Lung (tissue), 12 donors: Measurements from ENCODE around the gene ACER3. TPM values are rescaled to one million over a fixed set of nuclear protein-coding genes. Genes with fewer than 3 reads are reported as not detected.

ENCODE experiments used
- ATAC-seq: fragments of 200-7000 bp; cut with Tn5 transposase; one replicate; pipeline ENCODE4 v1.9.1; 2020; ENCODE audit warnings: moderate number of reproducible peaks; ENCODE audit not compliant: insufficient read depth, low FRiP score
- DNase-seq, 3 donors: peaks; one replicate each; pipeline ENCODE4 v3.0.0-alpha.2; 2013 to 2017
- H3K27ac ChIP-seq, 2 donors: one replicate each; pipeline ENCODE4 v1.5.1; 2013; ENCODE audit warnings: mild to moderate bottlenecking in 2 of 2, moderate library complexity in 2 of 2, control low read depth in 1 of 2, inconsistent platforms in 1 of 2, low read depth in 1 of 2, low read length in 1 of 2
- H3K27me3 ChIP-seq, 3 donors: one replicate each; pipeline ENCODE4 v1.5.1; 2013; ENCODE audit warnings: low read length in 2 of 3; ENCODE audit not compliant: control insufficient read depth in 3 of 3, insufficient read depth in 3 of 3
- H3K36me3 ChIP-seq, 4 donors: one replicate each; pipeline ENCODE4 v1.5.1; 2013; ENCODE audit warnings: low read length in 4 of 4, mild to moderate bottlenecking in 1 of 4, moderate library complexity in 1 of 4; ENCODE audit not compliant: control insufficient read depth in 4 of 4, insufficient read depth in 4 of 4
- H3K4me1 ChIP-seq, 5 donors: one replicate each; pipeline ENCODE4 v1.5.1; 2013; ENCODE audit warnings: low read length in 5 of 5, mild to moderate bottlenecking in 2 of 5, moderate library complexity in 1 of 5; ENCODE audit not compliant: control insufficient read depth in 5 of 5, insufficient read depth in 5 of 5
- H3K4me3 ChIP-seq: one replicate; pipeline ENCODE4 v1.5.1; 2013; ENCODE audit warnings: mild to moderate bottlenecking, control low read depth, moderate library complexity
- H3K9ac ChIP-seq, 2 donors: one replicate each; pipeline ENCODE4 v1.5.1; 2013; ENCODE audit warnings: low read length in 2 of 2, control low read depth in 1 of 2; ENCODE audit not compliant: insufficient read depth in 1 of 2
- H3K9me3 ChIP-seq, 4 donors: one replicate each; pipeline ENCODE4 v1.5.1; 2013; ENCODE audit warnings: low read length in 3 of 4, mild to moderate bottlenecking in 1 of 4, moderate library complexity in 1 of 4; ENCODE audit not compliant: control insufficient read depth in 4 of 4, insufficient read depth in 3 of 4
- WGBS, 2 donors: extraction: QIAGEN DNeasy Blood & Tissue Kit; methylation state at CpG; one replicate each; pipeline ENCODE4 v1.1.7; 2013; 5-methylcytosine and 5-hydroxymethylcytosine counted together
- polyA plus RNA-seq, 2 donors: library from polyadenylated mRNA; stranded (reverse); fragments of 200-250 nt; gene quantifications; one replicate each; pipeline ENCODE4 v1.2.1, GENCODE V29; 2013
- total RNA-seq, 2 donors: library from RNA; depleted of rRNA in 1 of 2; stranded (reverse); fragments of >200 nt in 1 of 2; gene quantifications; one replicate each; pipeline ENCODE4 v1.2.1, GENCODE V29; 2014 to 2021
- TF ChIP-seq, protein P1 (sequence below): IDR thresholded peaks from 2 replicates; pipeline ENCODE4 v1.5.1; 2012; ENCODE audit warnings: mild to moderate bottlenecking; ENCODE audit errors: control extremely low read depth, extremely low read depth
- donor health status: control.
- donor health status: control.
- donor health status: Bipolar disorder and iron deficiency.
- donor health status: healthy.
- donor health status: DM: yes; HTN: yes; CAD: no.

The ACER3 gene
- total and polyA plus RNA-seq, 4 donors = 7.9 to 37.0 (median 12.7) TPM

DNA sequence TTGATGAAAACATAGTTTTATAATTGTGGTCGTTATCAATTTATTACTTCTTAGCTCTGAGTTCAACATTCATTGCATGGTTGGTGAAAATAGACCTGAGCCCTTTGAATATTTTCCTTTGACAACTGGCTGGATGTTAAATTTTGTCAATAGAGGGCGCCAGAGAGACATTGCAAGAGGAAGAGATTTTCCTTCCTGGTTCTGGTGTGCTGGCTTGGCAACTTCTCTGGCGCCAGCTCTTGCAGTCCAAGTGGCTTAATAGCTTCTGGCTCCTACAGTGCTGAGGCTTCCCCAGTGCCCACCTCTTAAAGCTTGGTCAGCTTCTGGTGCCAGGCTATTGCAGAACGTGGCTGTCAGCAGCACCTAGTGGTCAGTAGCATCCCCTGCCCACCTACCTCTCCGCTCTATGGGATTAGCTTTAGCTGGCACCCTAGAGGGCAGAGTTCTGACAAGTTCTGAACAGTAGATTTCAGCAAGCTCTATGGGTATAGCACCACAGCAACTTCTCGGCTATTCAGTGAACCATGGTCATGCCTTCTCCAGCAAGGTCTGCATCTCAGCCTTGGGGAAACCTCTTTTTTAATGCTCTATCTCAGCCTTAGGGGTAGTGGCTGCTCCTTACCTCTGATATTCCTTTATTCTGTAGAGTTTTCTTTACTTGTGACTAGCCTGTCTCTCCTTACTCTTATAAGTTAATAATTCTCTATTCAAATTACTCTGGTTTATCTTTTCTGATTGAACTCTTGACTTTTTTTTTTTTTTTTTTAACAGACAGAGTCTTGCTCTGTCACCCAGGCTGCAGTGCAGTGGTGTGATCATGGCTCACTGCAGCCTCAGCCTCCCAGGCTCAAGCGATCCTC, 59.4 kb downstream of the ACER3 start:
- TF ChIP-seq, protein P1, sequence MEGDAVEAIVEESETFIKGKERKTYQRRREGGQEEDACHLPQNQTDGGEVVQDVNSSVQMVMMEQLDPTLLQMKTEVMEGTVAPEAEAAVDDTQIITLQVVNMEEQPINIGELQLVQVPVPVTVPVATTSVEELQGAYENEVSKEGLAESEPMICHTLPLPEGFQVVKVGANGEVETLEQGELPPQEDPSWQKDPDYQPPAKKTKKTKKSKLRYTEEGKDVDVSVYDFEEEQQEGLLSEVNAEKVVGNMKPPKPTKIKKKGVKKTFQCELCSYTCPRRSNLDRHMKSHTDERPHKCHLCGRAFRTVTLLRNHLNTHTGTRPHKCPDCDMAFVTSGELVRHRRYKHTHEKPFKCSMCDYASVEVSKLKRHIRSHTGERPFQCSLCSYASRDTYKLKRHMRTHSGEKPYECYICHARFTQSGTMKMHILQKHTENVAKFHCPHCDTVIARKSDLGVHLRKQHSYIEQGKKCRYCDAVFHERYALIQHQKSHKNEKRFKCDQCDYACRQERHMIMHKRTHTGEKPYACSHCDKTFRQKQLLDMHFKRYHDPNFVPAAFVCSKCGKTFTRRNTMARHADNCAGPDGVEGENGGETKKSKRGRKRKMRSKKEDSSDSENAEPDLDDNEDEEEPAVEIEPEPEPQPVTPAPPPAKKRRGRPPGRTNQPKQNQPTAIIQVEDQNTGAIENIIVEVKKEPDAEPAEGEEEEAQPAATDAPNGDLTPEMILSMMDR = peak; percentile 84
- no peaks in the 10 kb centered on the region for H3K27me3 ChIP-seq
- DNase-seq (peak; percentile 76 to 92 (median 90)), ATAC-seq (peak; percentile 85)
- H3K27ac ChIP-seq = no peak overlapping the region
- no peaks in the 10 kb centered on the region for H3K36me3 ChIP-seq
- peak overlapping the region in 1 of 2 donors; percentile 39 for H3K9ac ChIP-seq
- no peak overlapping the region for H3K4me3 ChIP-seq
- WGBS, 2 donors = 37 to 42% methylated on average over 7 of the region's 7 CpGs
- no peaks in the 10 kb centered on the region for H3K9me3 ChIP-seq
- H3K4me1 ChIP-seq = peaks cover 0 to 3% (median 2%) of the 10 kb centered on the region in 5 donors

DNA sequence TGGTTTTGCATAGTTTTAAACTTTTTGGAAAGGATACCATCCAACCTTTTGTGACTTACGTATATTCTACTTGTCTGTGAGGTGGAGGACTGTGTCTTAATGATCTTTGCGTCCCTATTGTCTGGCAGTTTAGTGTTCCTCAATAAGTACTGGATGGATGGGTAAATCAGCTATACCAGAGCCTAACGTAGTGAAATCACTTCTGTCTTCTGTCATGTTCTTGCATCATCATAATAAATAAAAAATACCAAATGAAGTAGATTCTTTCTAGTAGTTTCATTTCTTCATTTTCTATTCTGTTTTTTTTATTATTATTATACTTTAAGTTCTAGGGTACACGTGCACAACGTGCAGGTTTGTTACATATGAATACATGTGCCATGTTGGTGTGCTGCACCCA, 66.4 kb downstream of the ACER3 start:
- no peaks in the 10 kb centered on the region for H3K27me3 ChIP-seq
- H3K4me3 ChIP-seq = no peak overlapping the region
- no peaks in the 10 kb centered on the region for H3K4me1 ChIP-seq
- ATAC-seq (no peak), DNase-seq (no peak)
- TF ChIP-seq, protein P1 = no peak
- H3K36me3 ChIP-seq = peaks cover 0 to 3% (median 0%) of the 10 kb centered on the region in 4 donors
- WGBS, 2 donors = 85 to 91% methylated on average over 5 of the region's 5 CpGs
- H3K9ac ChIP-seq = no peak overlapping the region
- no peaks in the 10 kb centered on the region for H3K9me3 ChIP-seq
- H3K27ac ChIP-seq = no peak overlapping the region

DNA sequence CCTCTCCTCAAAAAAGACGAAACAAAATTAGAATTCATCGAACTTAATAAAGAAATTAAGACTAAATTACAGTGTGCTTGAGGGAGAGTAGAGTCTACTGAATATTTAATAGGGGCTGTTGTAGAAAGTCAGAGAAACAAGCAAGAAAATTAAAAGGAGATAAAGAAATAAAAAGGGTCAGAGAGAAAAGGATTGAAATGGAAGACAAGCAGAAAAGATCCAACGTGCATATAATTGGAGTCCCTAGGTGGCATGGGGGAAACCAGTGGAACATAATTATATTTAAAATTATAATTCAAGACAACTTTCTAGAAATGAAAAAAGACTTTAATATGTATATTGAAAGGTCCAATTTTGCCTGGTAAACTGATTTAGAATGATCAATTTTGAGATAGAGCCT, 74.3 kb downstream of the ACER3 start:
- no peak overlapping the region for H3K4me3 ChIP-seq
- H3K27ac ChIP-seq = no peak overlapping the region
- peaks cover 0 to 1% (median 0%) of the 10 kb centered on the region in 4 donors for H3K36me3 ChIP-seq
- H3K9me3 ChIP-seq = peaks cover 0 to 2% (median 0%) of the 10 kb centered on the region in 4 donors
- H3K9ac ChIP-seq = no peak overlapping the region
- WGBS, 2 donors = 65 to 79% methylated on average over 3 of the region's 3 CpGs
- H3K27me3 ChIP-seq = no peaks in the 10 kb centered on the region
- TF ChIP-seq, protein P1 = no peak
- H3K4me1 ChIP-seq = no peaks in the 10 kb centered on the region
- ATAC-seq = no peak
- DNase-seq = peak in 1 of 3 donors; percentile 8
